Measurements from ENCODE around the gene ABCC8. TPM values are rescaled to one million over a fixed set of nuclear protein-coding genes. Genes with fewer than 3 reads are reported as not detected.

The ABCC8 gene
- total and polyA plus RNA-seq, 2 donors from 2014 or later, result 1.3 to 3.2 TPM

DNA sequence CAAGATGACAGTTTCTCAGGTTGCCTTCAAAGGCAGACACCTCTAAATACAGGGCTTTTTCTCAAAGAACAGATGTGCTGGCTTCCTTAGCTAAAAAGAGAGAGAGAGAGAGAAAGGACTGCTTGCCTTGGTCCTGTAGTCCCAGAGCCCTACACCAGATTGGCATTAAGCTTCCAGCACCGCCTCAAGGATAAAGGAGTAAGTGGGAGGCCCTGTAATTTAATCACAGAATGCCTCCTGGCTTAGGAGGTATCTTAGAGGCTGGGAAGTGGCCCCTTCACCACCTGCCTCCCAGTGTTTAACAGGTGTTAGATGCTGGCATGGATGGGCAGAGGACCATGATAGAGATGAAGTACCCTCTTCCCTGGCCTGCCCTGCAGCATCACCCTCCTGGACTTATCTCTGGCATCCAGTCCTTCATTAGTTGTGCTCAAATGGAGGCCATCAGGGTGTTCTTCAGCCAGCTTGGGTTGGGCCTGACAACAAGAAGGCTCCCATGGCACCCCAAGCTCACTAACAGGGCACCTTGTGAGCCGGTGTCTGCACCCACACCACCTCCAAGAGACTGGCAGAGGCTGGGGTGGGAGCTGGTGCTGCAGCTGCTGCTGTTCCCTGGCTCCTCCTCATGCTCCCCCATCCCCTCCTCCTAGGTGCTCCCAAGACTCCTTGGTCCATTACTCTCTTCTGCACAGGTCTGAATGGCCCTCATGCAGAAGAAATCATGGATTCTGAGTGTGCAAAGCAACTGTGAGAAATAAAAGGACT is 32.5 kb downstream of the ABCC8 start:
- H3K4me3 ChIP-seq (ENCODE audit: low read length in 3 of 3), result no peak overlapping the region
- no peak overlapping the region for H3K9ac ChIP-seq (ENCODE audit: low read length in 3 of 3)
- H3K4me1 ChIP-seq (ENCODE audit: control insufficient read depth in 2 of 3, insufficient read depth in 2 of 3, low read depth in 1 of 3, low read length in 3 of 3), result no peaks in the 10 kb centered on the region
- no peaks in the 10 kb centered on the region for H3K27me3 ChIP-seq (ENCODE audit: control insufficient read depth, insufficient read depth, low read length)
- no peak for FAIRE-seq
- intact Hi-C loops (cut with DNase I), result no loop called here
- TF ChIP-seq, protein P1, sequence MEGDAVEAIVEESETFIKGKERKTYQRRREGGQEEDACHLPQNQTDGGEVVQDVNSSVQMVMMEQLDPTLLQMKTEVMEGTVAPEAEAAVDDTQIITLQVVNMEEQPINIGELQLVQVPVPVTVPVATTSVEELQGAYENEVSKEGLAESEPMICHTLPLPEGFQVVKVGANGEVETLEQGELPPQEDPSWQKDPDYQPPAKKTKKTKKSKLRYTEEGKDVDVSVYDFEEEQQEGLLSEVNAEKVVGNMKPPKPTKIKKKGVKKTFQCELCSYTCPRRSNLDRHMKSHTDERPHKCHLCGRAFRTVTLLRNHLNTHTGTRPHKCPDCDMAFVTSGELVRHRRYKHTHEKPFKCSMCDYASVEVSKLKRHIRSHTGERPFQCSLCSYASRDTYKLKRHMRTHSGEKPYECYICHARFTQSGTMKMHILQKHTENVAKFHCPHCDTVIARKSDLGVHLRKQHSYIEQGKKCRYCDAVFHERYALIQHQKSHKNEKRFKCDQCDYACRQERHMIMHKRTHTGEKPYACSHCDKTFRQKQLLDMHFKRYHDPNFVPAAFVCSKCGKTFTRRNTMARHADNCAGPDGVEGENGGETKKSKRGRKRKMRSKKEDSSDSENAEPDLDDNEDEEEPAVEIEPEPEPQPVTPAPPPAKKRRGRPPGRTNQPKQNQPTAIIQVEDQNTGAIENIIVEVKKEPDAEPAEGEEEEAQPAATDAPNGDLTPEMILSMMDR (IDR thresholded peaks at IDR 0.05; ENCODE audit: borderline replicate concordance, extremely low read depth, insufficient read depth), result no peak
- no peaks in the 10 kb centered on the region for H3K36me3 ChIP-seq (ENCODE audit: control insufficient read depth in 2 of 3, insufficient read depth in 3 of 3, low read length in 3 of 3)
- H3K9me3 ChIP-seq (ENCODE audit: control insufficient read depth in 2 of 3, insufficient read depth in 1 of 3, low read length in 3 of 3), result no peaks in the 10 kb centered on the region
- DNase-seq, result peak in 1 of 5 donors; percentile 19
- H3K27ac ChIP-seq (ENCODE audit: low read depth in 2 of 2, low read length in 2 of 2), result no peak overlapping the region

DNA sequence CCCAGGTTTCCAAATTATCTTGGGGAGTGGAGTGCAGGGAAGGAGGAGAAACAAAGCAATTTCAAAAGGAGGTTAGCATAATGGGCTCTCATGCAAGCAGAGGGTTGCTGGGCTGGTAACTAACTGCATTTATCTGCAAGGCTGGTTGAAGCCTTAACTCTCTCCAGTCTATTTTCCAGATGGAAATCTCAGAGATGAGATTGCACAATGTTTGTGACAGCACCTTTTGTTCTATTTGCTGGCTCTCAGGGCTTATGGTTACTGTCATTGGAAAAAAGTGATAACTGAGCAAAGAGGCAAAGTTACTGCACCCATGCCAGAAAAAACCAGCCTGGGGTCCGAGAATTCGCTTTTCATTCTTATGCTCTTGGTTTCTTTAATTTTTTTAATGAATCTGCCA is 33.2 kb downstream of the ABCC8 start:
- no peaks in the 10 kb centered on the region for H3K36me3 ChIP-seq (ENCODE audit: control insufficient read depth in 2 of 3, insufficient read depth in 3 of 3, low read length in 3 of 3)
- TF ChIP-seq, protein P1 (IDR thresholded peaks at IDR 0.05; ENCODE audit: borderline replicate concordance, extremely low read depth, insufficient read depth), result no peak
- H3K27ac ChIP-seq (ENCODE audit: low read depth in 2 of 2, low read length in 2 of 2), result no peak overlapping the region
- DNase-seq (no peak), FAIRE-seq (no peak)
- intact Hi-C loops (cut with DNase I), result no loop called here
- no peak overlapping the region for H3K4me3 ChIP-seq (ENCODE audit: low read length in 3 of 3)
- no peaks in the 10 kb centered on the region for H3K4me1 ChIP-seq (ENCODE audit: control insufficient read depth in 2 of 3, insufficient read depth in 2 of 3, low read depth in 1 of 3, low read length in 3 of 3)
- no peak overlapping the region for H3K9ac ChIP-seq (ENCODE audit: low read length in 3 of 3)
- H3K27me3 ChIP-seq (ENCODE audit: control insufficient read depth, insufficient read depth, low read length), result no peaks in the 10 kb centered on the region
- no peaks in the 10 kb centered on the region for H3K9me3 ChIP-seq (ENCODE audit: control insufficient read depth in 2 of 3, insufficient read depth in 1 of 3, low read length in 3 of 3)

DNA sequence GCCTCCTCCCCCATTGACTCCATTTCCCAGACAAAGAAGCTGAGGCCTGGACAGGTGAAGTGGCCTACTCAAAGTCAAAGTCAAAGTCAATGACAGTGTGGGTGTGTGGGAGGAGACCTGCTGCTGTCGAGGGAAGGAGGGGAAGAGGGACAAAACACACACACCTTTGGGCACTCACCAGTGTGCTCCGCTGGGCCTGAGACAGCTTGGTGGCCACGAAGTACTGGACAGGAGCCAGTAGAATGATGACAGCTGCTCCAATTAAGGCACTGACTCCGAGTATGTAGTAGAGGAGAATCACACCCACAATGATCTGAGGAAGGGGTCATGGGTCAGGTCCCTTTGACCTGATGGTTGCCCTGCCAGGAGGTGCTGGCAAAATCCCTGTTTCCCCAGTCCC is 33.6 kb downstream of the ABCC8 start:
- H3K9me3 ChIP-seq (ENCODE audit: control insufficient read depth in 2 of 3, insufficient read depth in 1 of 3, low read length in 3 of 3), result no peaks in the 10 kb centered on the region
- no peak overlapping the region for H3K4me3 ChIP-seq (ENCODE audit: low read length in 3 of 3)
- no peak overlapping the region for H3K9ac ChIP-seq (ENCODE audit: low read length in 3 of 3)
- no peaks in the 10 kb centered on the region for H3K4me1 ChIP-seq (ENCODE audit: control insufficient read depth in 2 of 3, insufficient read depth in 2 of 3, low read depth in 1 of 3, low read length in 3 of 3)
- DNase-seq (no peak), FAIRE-seq (no peak)
- H3K27me3 ChIP-seq (ENCODE audit: control insufficient read depth, insufficient read depth, low read length), result no peaks in the 10 kb centered on the region
- H3K27ac ChIP-seq (ENCODE audit: low read depth in 2 of 2, low read length in 2 of 2), result no peak overlapping the region
- intact Hi-C loops (cut with DNase I), result no loop called here
- TF ChIP-seq, protein P1 (IDR thresholded peaks at IDR 0.05; ENCODE audit: borderline replicate concordance, extremely low read depth, insufficient read depth), result no peak
- H3K36me3 ChIP-seq (ENCODE audit: control insufficient read depth in 2 of 3, insufficient read depth in 3 of 3, low read length in 3 of 3), result no peaks in the 10 kb centered on the region

All from kidney (tissue), 14 donors.